OCI-LY3 (cell line): ENCODE data around the gene GNAL.

ENCODE experiments used
- EZH2phosphoT487 ChIP-seq: fragments of 200-600 bp; shearing (Covaris generic); IDR thresholded peaks from 2 replicates; pipeline ENCODE4 v1.6.1; 2018; ENCODE audit warnings: antibody characterized with exemption, mixed run types, low read depth
- TF ChIP-seq, protein P1 (sequence below): fragments of 200-600, 300-600 bp; sonication (generic); IDR thresholded peaks from 2 replicates; pipeline ENCODE4 v1.5.1; 2014; ENCODE audit warnings: antibody characterized with exemption, low read length, low read depth

- no peak for TF ChIP-seq EZH2phosphoT487
- TF ChIP-seq, protein P1, sequence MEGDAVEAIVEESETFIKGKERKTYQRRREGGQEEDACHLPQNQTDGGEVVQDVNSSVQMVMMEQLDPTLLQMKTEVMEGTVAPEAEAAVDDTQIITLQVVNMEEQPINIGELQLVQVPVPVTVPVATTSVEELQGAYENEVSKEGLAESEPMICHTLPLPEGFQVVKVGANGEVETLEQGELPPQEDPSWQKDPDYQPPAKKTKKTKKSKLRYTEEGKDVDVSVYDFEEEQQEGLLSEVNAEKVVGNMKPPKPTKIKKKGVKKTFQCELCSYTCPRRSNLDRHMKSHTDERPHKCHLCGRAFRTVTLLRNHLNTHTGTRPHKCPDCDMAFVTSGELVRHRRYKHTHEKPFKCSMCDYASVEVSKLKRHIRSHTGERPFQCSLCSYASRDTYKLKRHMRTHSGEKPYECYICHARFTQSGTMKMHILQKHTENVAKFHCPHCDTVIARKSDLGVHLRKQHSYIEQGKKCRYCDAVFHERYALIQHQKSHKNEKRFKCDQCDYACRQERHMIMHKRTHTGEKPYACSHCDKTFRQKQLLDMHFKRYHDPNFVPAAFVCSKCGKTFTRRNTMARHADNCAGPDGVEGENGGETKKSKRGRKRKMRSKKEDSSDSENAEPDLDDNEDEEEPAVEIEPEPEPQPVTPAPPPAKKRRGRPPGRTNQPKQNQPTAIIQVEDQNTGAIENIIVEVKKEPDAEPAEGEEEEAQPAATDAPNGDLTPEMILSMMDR = no peak
These were observed 15.5 kb upstream of the GNAL start for GRCh38 chr18:11673560-11673959.
